Fibroblast of lung (primary cell): ENCODE data around the gene HEPACAM.

Experiments
- EZH2 ChIP-seq: IDR thresholded peaks from 2 replicates; pipeline ENCODE4 v1.5.1; 2012; ENCODE audit warnings: low read length, control low read depth, mild to moderate bottlenecking; ENCODE audit errors: missing control alignments
- TF ChIP-seq, protein P1 (sequence below), 2 donors: IDR thresholded peaks in 1 of 2; conservative IDR thresholded peaks in 1 of 2; 1 replicate in 1 of 2; 2 replicates in 1 of 2; pipeline ENCODE4 v1.5.1; 2011 to 2012; ENCODE audit warnings: low read length in 2 of 2, control low read depth in 1 of 2, inconsistent platforms in 1 of 2, low read depth in 1 of 2, mild to moderate bottlenecking in 1 of 2

- TF ChIP-seq, protein P1, sequence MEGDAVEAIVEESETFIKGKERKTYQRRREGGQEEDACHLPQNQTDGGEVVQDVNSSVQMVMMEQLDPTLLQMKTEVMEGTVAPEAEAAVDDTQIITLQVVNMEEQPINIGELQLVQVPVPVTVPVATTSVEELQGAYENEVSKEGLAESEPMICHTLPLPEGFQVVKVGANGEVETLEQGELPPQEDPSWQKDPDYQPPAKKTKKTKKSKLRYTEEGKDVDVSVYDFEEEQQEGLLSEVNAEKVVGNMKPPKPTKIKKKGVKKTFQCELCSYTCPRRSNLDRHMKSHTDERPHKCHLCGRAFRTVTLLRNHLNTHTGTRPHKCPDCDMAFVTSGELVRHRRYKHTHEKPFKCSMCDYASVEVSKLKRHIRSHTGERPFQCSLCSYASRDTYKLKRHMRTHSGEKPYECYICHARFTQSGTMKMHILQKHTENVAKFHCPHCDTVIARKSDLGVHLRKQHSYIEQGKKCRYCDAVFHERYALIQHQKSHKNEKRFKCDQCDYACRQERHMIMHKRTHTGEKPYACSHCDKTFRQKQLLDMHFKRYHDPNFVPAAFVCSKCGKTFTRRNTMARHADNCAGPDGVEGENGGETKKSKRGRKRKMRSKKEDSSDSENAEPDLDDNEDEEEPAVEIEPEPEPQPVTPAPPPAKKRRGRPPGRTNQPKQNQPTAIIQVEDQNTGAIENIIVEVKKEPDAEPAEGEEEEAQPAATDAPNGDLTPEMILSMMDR (conservative IDR thresholded peaks at IDR 0.05 in 1 of 2, IDR thresholded peaks at IDR 0.05 in 1 of 2; ENCODE audit: low read depth in 1 of 2, low read length in 2 of 2), result no peak
- no peak for TF ChIP-seq EZH2
These were observed 3.1 kb upstream of the HEPACAM start for GRCh38 chr11:124938970-124939369.
